Retinal pigment epithelial cell (primary cell): Measurements from ENCODE around the gene TKT.

Source experiments
- DNase-seq: peaks from one replicate; pipeline ENCODE4 v3.0.0-alpha.2; 2010; ENCODE audit warnings: low read depth
- H3K4me3 ChIP-seq: 2 replicates; pipeline ENCODE4 v1.5.1; 2011; ENCODE audit warnings: mild to moderate bottlenecking, low read length, control low read depth, moderate library complexity
- CTCF ChIP-seq: conservative IDR thresholded peaks from 2 replicates; pipeline ENCODE4 v1.5.1; 2011; ENCODE audit warnings: low read depth, low read length, control low read depth, inconsistent platforms

The TKT gene

GRCh38 chr3:53229606-53230005 lies 26.2 kb downstream of the TKT start:
- DNase-seq, result no peak
- H3K4me3 ChIP-seq, result no peak overlapping the region

GRCh38 chr3:53229171-53229570 lies 26.7 kb downstream of the TKT start:
- TF ChIP-seq CTCF, result no peak
- no peak overlapping the region for H3K4me3 ChIP-seq
- DNase-seq, result no peak

More at GRCh38 chr3:53229606-53230005, 26.2 kb downstream of the TKT start:
- no peak for TF ChIP-seq CTCF

- DNase-seq, result no peak
Measured at GRCh38 chr3:53227993-53228885, 27.6 kb downstream of the TKT start.

GRCh38 chr3:53226841-53227407 lies 28.9 kb downstream of the TKT start:
- H3K4me3 ChIP-seq, result no peak overlapping the region
- TF ChIP-seq CTCF, result no peak
- no peak for DNase-seq

More at GRCh38 chr3:53227993-53228885, 27.6 kb downstream of the TKT start:
- no peak for TF ChIP-seq CTCF
- no peak overlapping the region for H3K4me3 ChIP-seq

- no peak for DNase-seq
- TF ChIP-seq CTCF, result no peak
- no peak overlapping the region for H3K4me3 ChIP-seq
Measured at GRCh38 chr3:53226142-53226840, 29.5 kb downstream of the TKT start.

GRCh38 chr3:53225651-53226050 lies 30.2 kb downstream of the TKT start:
- H3K4me3 ChIP-seq, result no peak overlapping the region
- TF ChIP-seq CTCF, result no peak
- DNase-seq, result no peak
